Measurements from ENCODE around the gene HSF2. TPM values are rescaled to one million over a fixed set of nuclear protein-coding genes. Genes with fewer than 3 reads are reported as not detected.

The HSF2 gene
- total RNA-seq, 1 donor from 2014 or later, result 23.6 TPM

- Mint-ChIP-seq H3K27ac (peak overlapping the region; percentile 14), H3K9me3 (ENCODE audit: low read depth) (no peaks in the 10 kb centered on the region), H3K27me3 (no peaks in the 10 kb centered on the region), H3K4me3 (ENCODE audit: low read depth) (no peak overlapping the region), H3K36me3 (ENCODE audit: insufficient read depth) (peaks cover 30% of the 10 kb centered on the region), H3K4me1 (ENCODE audit: low read depth) (peaks cover 2% of the 10 kb centered on the region)
- TF ChIP-seq CTCF (IDR thresholded peaks at IDR 0.05; ENCODE audit: unreplicated experiment), result no peak
- no peak for DNase-seq (ENCODE audit: low spot score, unreplicated experiment)
Observed at GRCh38 chr6:122426597-122426996, 27.1 kb downstream of the HSF2 start.

- peaks cover 25% of the 10 kb centered on the region for H3K36me3 Mint-ChIP-seq (ENCODE audit: insufficient read depth)
Observed at GRCh38 chr6:122428781-122429180, 29.3 kb downstream of the HSF2 start.

GRCh38 chr6:122429323-122429722, 29.9 kb downstream of the HSF2 start:
- H3K4me1 Mint-ChIP-seq (ENCODE audit: low read depth), result peaks cover 2% of the 10 kb centered on the region
- H3K4me3 Mint-ChIP-seq (ENCODE audit: low read depth), result no peak overlapping the region
- H3K9me3 Mint-ChIP-seq (ENCODE audit: low read depth), result no peaks in the 10 kb centered on the region
- TF ChIP-seq CTCF (IDR thresholded peaks at IDR 0.05; ENCODE audit: unreplicated experiment), result no peak
- no peak overlapping the region for H3K27ac Mint-ChIP-seq
- H3K36me3 Mint-ChIP-seq (ENCODE audit: insufficient read depth), result peaks cover 24% of the 10 kb centered on the region
- no peak for DNase-seq (ENCODE audit: low spot score, unreplicated experiment)
- no peaks in the 10 kb centered on the region for H3K27me3 Mint-ChIP-seq

More at GRCh38 chr6:122428781-122429180, 29.3 kb downstream of the HSF2 start:
- no peak for DNase-seq (ENCODE audit: low spot score, unreplicated experiment)
- H3K4me3 Mint-ChIP-seq (ENCODE audit: low read depth), result no peak overlapping the region
- no peaks in the 10 kb centered on the region for H3K9me3 Mint-ChIP-seq (ENCODE audit: low read depth)
- H3K27ac Mint-ChIP-seq, result no peak overlapping the region
- no peak for TF ChIP-seq CTCF (IDR thresholded peaks at IDR 0.05; ENCODE audit: unreplicated experiment)
- H3K4me1 Mint-ChIP-seq (ENCODE audit: low read depth), result peaks cover 2% of the 10 kb centered on the region
- H3K27me3 Mint-ChIP-seq, result no peaks in the 10 kb centered on the region

- no peak for TF ChIP-seq CTCF (IDR thresholded peaks at IDR 0.05; ENCODE audit: unreplicated experiment)
- no peak for DNase-seq (ENCODE audit: low spot score, unreplicated experiment)
- H3K27me3 Mint-ChIP-seq, result no peaks in the 10 kb centered on the region
- H3K9me3 Mint-ChIP-seq (ENCODE audit: low read depth), result no peaks in the 10 kb centered on the region
- no peaks in the 10 kb centered on the region for H3K4me1 Mint-ChIP-seq (ENCODE audit: low read depth)
- H3K27ac Mint-ChIP-seq, result no peak overlapping the region
- H3K36me3 Mint-ChIP-seq (ENCODE audit: insufficient read depth), result peaks cover 27% of the 10 kb centered on the region
- no peak overlapping the region for H3K4me3 Mint-ChIP-seq (ENCODE audit: low read depth)
Observed at GRCh38 chr6:122431780-122432179, 32.3 kb downstream of the HSF2 start.

GRCh38 chr6:122432816-122433215, 33.4 kb downstream of the HSF2 start:
- Mint-ChIP-seq H3K9me3 (ENCODE audit: low read depth) (peaks cover 4% of the 10 kb centered on the region), H3K27ac (peak overlapping the region; percentile 4), H3K4me1 (ENCODE audit: low read depth) (no peaks in the 10 kb centered on the region), H3K4me3 (ENCODE audit: low read depth) (no peak overlapping the region), H3K27me3 (no peaks in the 10 kb centered on the region), H3K36me3 (ENCODE audit: insufficient read depth) (peaks cover 35% of the 10 kb centered on the region)
- DNase-seq (ENCODE audit: low spot score, unreplicated experiment), result no peak
- TF ChIP-seq CTCF (IDR thresholded peaks at IDR 0.05; ENCODE audit: unreplicated experiment), result no peak

Data from progenitor cell of endocrine pancreas (in vitro differentiated cells).